GM12878 (cell line): ENCODE results near the gene DXO. TPM values are rescaled to one million over a fixed set of nuclear protein-coding genes. Genes with fewer than 3 reads are reported as not detected.
"Not testable (repeated sequence)": the region's sequence is repeated elsewhere in the genome, so short reads cannot be mapped to it uniquely, and the experiment has no call there.

Experiments used
- ATAC-seq: fragments of 200-7000 bp; cut with Tn5 transposase; 3 replicates; pipeline ENCODE4 v1.9.1; 2020; ENCODE audit warnings: mild to moderate bottlenecking, moderate library complexity
- BruUV-seq: library from RNA; stranded (reverse); fragments of 400-500 nt; replicated peaks from 2 replicates; lab custom pipeline; 2021; lab: Mats Ljungman, UMichigan
- CTCF ChIA-PET: fragments of 300-600 bp; sonication (Branson Sonifier 250); formaldehyde crosslinking; extraction: SDS; loops from one replicate; lab custom pipeline; 2021; ENCODE audit warnings: inconsistent platforms; lab: Yijun Ruan, JAX
- POLR2A ChIA-PET: fragments of 350-600 bp; formaldehyde crosslinking; extraction: SDS; loops from one replicate; lab custom pipeline; 2021; ENCODE audit warnings: inconsistent platforms; lab: Charles Lee
- RAD21 ChIA-PET: fragments of 300-600 bp; sonication (Branson Sonifier 250); formaldehyde crosslinking; loops from one replicate; lab custom pipeline; 2023; ENCODE audit warnings: antibody characterized with exemption; ENCODE audit not compliant: unreplicated experiment; lab: Charles Lee
- SMC1A ChIA-PET: fragments of 300-600 bp; sonication (Branson Sonifier 250); formaldehyde crosslinking; loops from one replicate; lab custom pipeline; 2023; ENCODE audit not compliant: unreplicated experiment, uncharacterized antibody; lab: Charles Lee
- DNase-seq: peaks from one replicate; pipeline ENCODE4 v3.0.0-alpha.2; 2011; ENCODE audit warnings: low read depth, low spot score
- FAIRE-seq: peaks from 3 replicates; lab custom pipeline; 2011; peaks lifted over from hg19 to GRCh38; lab: Jason Lieb, UNC
- H2AFZ ChIP-seq: 2 replicates; pipeline ENCODE4 v1.6.0; 2011; ENCODE audit warnings: low read depth, low read length, control low read depth; ENCODE audit not compliant: control insufficient read depth
- H3K27ac ChIP-seq: 2 replicates; pipeline ENCODE4 v1.5.1; 2011; ENCODE audit warnings: control low read depth; ENCODE audit not compliant: control insufficient read depth, insufficient read depth
- H3K27me3 ChIP-seq, 2 experiments: replicated peaks in 1 of 2; 2 replicates each; pipeline versions ENCODE4 v1.6.0 to v1.6.1; 2011; ENCODE audit warnings: low read length in 1 of 2; ENCODE audit not compliant: control insufficient read depth in 2 of 2, insufficient read depth in 2 of 2
- H3K36me3 ChIP-seq, 2 experiments: 2 replicates each; pipeline ENCODE4 v1.5.1; 2011; ENCODE audit warnings: low read length in 1 of 2; ENCODE audit not compliant: control insufficient read depth in 2 of 2, insufficient read depth in 2 of 2
- H3K4me1 ChIP-seq: 2 replicates; pipeline ENCODE4 v1.6.1; 2011; ENCODE audit warnings: mild to moderate bottlenecking, low read length, moderate library complexity, mixed read lengths; ENCODE audit not compliant: control insufficient read depth, insufficient read depth
- H3K4me2 ChIP-seq: 2 replicates; pipeline ENCODE4 v1.6.0; 2011; ENCODE audit warnings: control low read depth; ENCODE audit not compliant: control insufficient read depth, insufficient read depth
- H3K4me3 ChIP-seq: fragments of 200-600 bp; sonication (generic); 2 replicates; pipeline ENCODE4 v1.5.1; 2016
- H3K79me2 ChIP-seq: 2 replicates; pipeline ENCODE4 v1.6.0; 2011; ENCODE audit warnings: low read length; ENCODE audit not compliant: control insufficient read depth, insufficient read depth
- H3K9ac ChIP-seq: 2 replicates; pipeline ENCODE4 v1.8.0; 2011; ENCODE audit warnings: low read length, control low read depth, mixed read lengths; ENCODE audit not compliant: control insufficient read depth, insufficient read depth
- H3K9me3 ChIP-seq: replicated peaks from 3 replicates; pipeline ENCODE4 v1.5.1; 2011; ENCODE audit warnings: mild to moderate bottlenecking, low read length; ENCODE audit not compliant: control insufficient read depth, insufficient read depth
- H4K20me1 ChIP-seq: 2 replicates; pipeline ENCODE4 v1.6.0; 2011; ENCODE audit not compliant: control insufficient read depth, insufficient read depth
- WRNIP1 ChIP-seq: IDR thresholded peaks from 2 replicates; pipeline ENCODE4 v1.6.1; 2011; ENCODE audit warnings: low read depth, low read length, improper control_type of control experiment, borderline replicate concordance
- WGBS: methylation state at CpG from one replicate; pipeline ENCODE4 v1.1.6; 2016; ENCODE audit warnings: low lambda C conversion rate; ENCODE audit not compliant: insufficient replicate concordance, insufficient coverage; ENCODE audit errors: missing lambda C conversion rate; 5-methylcytosine and 5-hydroxymethylcytosine counted together
- in situ Hi-C: fragments of 300-500 bp; cut with MboI; formaldehyde crosslinking; loops from 9 replicates; pipeline ENCODE4 v1.14.3; 2018; ENCODE audit warnings: mixed read lengths
- intact Hi-C: fragments of 100-400 bp; cut with micrococcal nuclease; formaldehyde crosslinking; loops from one replicate; pipeline ENCODE4 v1.14.2; 2022; ENCODE audit not compliant: unreplicated experiment
- polyA plus RNA-seq, 11 experiments: library from polyadenylated mRNA; depleted of rRNA in 4 of 11; unstranded in 6 of 11; stranded (reverse) in 5 of 11; fragments of >200 nt; fragmentation: Nextera tagmentation in 4 of 11; fragmentation: Illumina TruSeq in 1 of 11; extraction: Ambion mirVana in 4 of 11; extraction: Trizol in 1 of 11; gene quantifications; 1 replicate in 1 of 11; 2 replicates in 10 of 11; pipeline versions ENCODE4 v1.2.1 to v1.2.3, GENCODE V29; 2011 to 2016; ENCODE audit warnings: inconsistent platforms in 2 of 11, missing spikeins in 2 of 11, low read depth in 1 of 11
- total RNA-seq, 4 experiments: library from RNA; depleted of rRNA in 3 of 4; stranded (reverse); fragments of >200 nt in 3 of 4; fragmentation: Illumina TruSeq in 1 of 4; extraction: Trizol in 1 of 4; gene quantifications; 2 replicates each; pipeline versions ENCODE4 v1.2.1 to v1.2.3, GENCODE V29; 2013 to 2021

The DXO gene
- total and polyA plus RNA-seq, 10 of the 15 experiments (the other 5 are each of a cell fraction or from before 2014, with no cell fraction given): 4.5 to 21.4 (median 16.3) TPM

- ChIA-PET SMC1A (no interaction called here), POLR2A (no interaction called here), RAD21 (no interaction called here), CTCF (no interaction called here)
- H2AFZ ChIP-seq: no peak overlapping the region
- FAIRE-seq (no peak), ATAC-seq (no peak), DNase-seq (no peak)
- TF ChIP-seq WRNIP1: no peak
- no peak overlapping the region for H3K9ac ChIP-seq
- 90% methylated on average over 12 of the region's 12 CpGs for WGBS
- no peaks in the 10 kb centered on the region for H4K20me1 ChIP-seq
- no peak overlapping the region for H3K4me3 ChIP-seq
- no peak overlapping the region for H3K4me2 ChIP-seq
- H3K4me1 ChIP-seq: peaks cover 3% of the 10 kb centered on the region
- H3K9me3 ChIP-seq: no peaks in the 10 kb centered on the region
- no peaks in the 10 kb centered on the region for H3K27me3 ChIP-seq
- in situ Hi-C loops: loop anchor here (10.0 kb wide), 1 partner anchor 57 kb away; the partner anchor contains the start of gene CYP21A2
- no peaks in the 10 kb centered on the region; a peak in 1 of 4 replicates for H3K36me3 ChIP-seq
- intact Hi-C loops: no loop called here
- no TSS peak for BruUV-seq
- no peak overlapping the region for H3K27ac ChIP-seq
- peaks cover 3% of the 10 kb centered on the region for H3K79me2 ChIP-seq
Observed at GRCh38 chr6:31977816-31978431, 6.0 kb upstream of the DXO start.

GRCh38 chr6:31976065-31976464, 4.1 kb upstream of the DXO start:
- SMC1A ChIA-PET, H3K4me1 ChIP-seq, CTCF ChIA-PET, BruUV-seq, H3K9me3 ChIP-seq, H3K9ac ChIP-seq, RAD21 ChIA-PET, H3K4me3 ChIP-seq, H3K27me3 ChIP-seq, intact Hi-C loops, H3K4me2 ChIP-seq, H3K27ac ChIP-seq, H4K20me1 ChIP-seq, DNase-seq, ATAC-seq, H3K36me3 ChIP-seq, H2AFZ ChIP-seq, FAIRE-seq: not testable (repeated sequence)
- in situ Hi-C loops: loop anchor here (10.0 kb wide), 1 partner anchor 59 kb away; the partner anchor contains the start of gene CYP21A2
- POLR2A ChIA-PET: interaction anchor here (0.7 kb wide), 2 partner anchors 95 to 1362 kb away, joined by 3 to 5 read pairs; no protein-coding TSS in a partner anchor
- peaks cover 15% of the 10 kb centered on the region for H3K79me2 ChIP-seq
- WGBS: 91% methylated on average over 10 of the region's 30 CpGs
